ENCODE measurements around the gene MT1HL1.
"Not testable (repeated sequence)": the region's sequence is repeated elsewhere in the genome, so short reads cannot be mapped to it uniquely, and the experiment has no call there.

DNA sequence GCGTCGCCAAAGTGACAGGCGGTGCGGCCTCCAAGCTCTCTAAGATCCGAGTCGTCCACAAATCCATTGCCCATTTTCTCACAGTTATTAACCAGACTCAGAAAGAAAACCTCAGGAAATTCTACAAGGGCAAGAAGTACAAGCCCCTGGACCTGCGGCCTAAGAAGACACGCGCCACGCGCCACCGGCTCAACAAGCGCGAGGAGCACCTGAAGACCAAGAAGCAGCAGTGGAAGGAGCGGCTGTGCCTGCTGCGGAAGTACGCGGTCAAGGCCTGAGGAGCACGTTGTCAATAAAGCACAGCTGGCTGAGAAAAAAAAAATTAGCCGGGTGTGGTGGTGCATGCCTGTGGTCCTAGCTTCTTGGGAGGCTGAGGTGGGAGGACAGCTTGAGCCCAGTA is 22.8 kb downstream of the MT1HL1 start:
- TF ChIP-seq, protein P1, sequence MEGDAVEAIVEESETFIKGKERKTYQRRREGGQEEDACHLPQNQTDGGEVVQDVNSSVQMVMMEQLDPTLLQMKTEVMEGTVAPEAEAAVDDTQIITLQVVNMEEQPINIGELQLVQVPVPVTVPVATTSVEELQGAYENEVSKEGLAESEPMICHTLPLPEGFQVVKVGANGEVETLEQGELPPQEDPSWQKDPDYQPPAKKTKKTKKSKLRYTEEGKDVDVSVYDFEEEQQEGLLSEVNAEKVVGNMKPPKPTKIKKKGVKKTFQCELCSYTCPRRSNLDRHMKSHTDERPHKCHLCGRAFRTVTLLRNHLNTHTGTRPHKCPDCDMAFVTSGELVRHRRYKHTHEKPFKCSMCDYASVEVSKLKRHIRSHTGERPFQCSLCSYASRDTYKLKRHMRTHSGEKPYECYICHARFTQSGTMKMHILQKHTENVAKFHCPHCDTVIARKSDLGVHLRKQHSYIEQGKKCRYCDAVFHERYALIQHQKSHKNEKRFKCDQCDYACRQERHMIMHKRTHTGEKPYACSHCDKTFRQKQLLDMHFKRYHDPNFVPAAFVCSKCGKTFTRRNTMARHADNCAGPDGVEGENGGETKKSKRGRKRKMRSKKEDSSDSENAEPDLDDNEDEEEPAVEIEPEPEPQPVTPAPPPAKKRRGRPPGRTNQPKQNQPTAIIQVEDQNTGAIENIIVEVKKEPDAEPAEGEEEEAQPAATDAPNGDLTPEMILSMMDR (IDR thresholded peaks at IDR 0.05), result not testable (repeated sequence)
- not testable (repeated sequence) for TF ChIP-seq POLR2A (IDR thresholded peaks at IDR 0.05)

All from lower leg skin (tissue), 3 donors.